ENCODE results near the gene ZBTB17. TPM values are rescaled to one million over a fixed set of nuclear protein-coding genes. Genes with fewer than 3 reads are reported as not detected.

Gene ZBTB17
- polyA plus RNA-seq, 1 experiment = 21.4 TPM

DNA sequence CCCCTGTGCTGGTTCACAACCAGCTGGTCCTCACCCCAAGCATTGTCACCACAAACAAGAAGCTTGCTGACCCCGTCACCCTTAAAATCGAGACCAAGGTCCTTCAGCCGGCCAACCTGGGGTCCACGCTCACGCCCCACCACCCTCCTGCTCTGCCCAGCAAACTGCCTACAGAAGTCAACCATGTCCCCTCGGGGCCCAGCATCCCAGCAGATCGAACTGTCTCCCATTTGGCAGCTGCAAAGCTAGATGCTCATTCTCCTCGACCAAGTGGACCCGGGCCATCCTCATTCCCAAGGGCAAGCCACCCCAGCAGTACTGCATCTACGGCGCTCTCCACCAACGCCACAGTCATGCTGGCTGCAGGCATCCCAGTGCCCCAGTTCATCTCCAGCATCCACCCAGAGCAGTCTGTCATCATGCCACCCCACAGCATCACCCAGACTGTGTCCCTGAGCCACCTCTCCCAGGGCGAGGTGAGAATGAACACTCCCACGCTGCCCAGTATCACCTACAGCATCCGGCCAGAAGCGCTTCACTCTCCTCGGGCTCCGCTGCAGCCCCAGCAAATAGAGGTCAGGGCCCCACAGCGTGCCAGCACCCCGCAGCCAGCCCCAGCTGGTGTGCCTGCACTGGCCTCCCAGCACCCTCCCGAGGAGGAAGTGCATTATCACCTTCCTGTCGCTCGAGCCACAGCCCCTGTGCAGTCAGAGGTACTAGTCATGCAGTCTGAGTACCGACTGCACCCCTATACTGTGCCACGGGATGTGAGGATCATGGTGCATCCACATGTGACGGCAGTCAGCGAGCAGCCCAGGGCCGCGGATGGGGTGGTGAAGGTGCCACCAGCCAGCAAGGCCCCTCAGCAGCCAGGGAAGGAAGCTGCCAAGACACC, 40.6 kb downstream of the ZBTB17 start:
- ChIA-PET POLR2A (no interaction called here), CTCF (no interaction called here)
- Histone ChIP-seq H3K27me3 (ENCODE audit: control insufficient read depth, insufficient read depth, low read length) (no peaks in the 10 kb centered on the region), H3K4me3 (ENCODE audit: low read depth, low read length) (no peak overlapping the region), H3K27ac (ENCODE audit: low read depth, low read length) (no peak overlapping the region), H3K9me3 (ENCODE audit: control insufficient read depth, insufficient read depth, low read length) (no peaks in the 10 kb centered on the region)
- TF ChIP-seq, protein P1, sequence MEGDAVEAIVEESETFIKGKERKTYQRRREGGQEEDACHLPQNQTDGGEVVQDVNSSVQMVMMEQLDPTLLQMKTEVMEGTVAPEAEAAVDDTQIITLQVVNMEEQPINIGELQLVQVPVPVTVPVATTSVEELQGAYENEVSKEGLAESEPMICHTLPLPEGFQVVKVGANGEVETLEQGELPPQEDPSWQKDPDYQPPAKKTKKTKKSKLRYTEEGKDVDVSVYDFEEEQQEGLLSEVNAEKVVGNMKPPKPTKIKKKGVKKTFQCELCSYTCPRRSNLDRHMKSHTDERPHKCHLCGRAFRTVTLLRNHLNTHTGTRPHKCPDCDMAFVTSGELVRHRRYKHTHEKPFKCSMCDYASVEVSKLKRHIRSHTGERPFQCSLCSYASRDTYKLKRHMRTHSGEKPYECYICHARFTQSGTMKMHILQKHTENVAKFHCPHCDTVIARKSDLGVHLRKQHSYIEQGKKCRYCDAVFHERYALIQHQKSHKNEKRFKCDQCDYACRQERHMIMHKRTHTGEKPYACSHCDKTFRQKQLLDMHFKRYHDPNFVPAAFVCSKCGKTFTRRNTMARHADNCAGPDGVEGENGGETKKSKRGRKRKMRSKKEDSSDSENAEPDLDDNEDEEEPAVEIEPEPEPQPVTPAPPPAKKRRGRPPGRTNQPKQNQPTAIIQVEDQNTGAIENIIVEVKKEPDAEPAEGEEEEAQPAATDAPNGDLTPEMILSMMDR (IDR thresholded peaks at IDR 0.05; ENCODE audit: low read depth, low read length) = no peak
- DNase-seq (ENCODE audit: low read depth, low spot score) = no peak

DNA sequence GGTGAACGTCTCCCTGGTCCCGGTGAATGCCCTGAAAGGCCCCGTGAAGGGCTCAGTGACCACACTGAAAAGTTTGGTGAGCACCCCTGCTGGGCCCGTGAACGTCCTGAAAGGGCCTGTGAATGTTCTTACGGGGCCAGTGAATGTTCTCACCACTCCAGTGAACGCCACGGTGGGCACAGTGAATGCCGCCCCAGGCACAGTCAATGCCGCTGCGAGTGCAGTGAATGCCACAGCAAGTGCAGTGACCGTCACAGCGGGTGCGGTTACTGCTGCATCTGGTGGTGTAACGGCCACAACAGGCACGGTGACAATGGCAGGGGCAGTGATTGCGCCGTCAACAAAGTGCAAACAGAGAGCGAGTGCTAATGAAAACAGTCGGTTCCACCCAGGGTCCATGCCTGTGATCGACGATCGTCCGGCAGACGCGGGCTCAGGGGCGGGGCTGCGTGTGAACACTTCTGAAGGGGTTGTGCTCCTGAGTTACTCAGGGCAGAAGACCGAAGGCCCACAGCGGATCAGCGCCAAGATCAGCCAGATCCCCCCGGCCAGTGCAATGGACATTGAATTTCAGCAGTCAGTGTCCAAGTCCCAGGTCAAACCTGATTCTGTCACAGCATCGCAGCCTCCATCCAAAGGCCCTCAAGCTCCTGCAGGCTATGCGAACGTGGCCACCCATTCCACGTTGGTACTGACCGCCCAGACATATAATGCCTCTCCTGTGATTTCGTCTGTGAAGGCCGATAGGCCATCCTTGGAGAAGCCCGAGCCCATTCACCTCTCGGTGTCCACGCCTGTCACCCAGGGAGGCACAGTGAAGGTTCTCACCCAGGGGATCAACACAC, 41.5 kb downstream of the ZBTB17 start:
- H3K27me3 ChIP-seq (ENCODE audit: control insufficient read depth, insufficient read depth, low read length) = no peaks in the 10 kb centered on the region
- TF ChIP-seq, protein P1 (IDR thresholded peaks at IDR 0.05; ENCODE audit: low read depth, low read length) = no peak
- ChIA-PET POLR2A (no interaction called here), CTCF (no interaction called here)
- no peaks in the 10 kb centered on the region for H3K9me3 ChIP-seq (ENCODE audit: control insufficient read depth, insufficient read depth, low read length)
- DNase-seq (ENCODE audit: low read depth, low spot score) = no peak
- no peak overlapping the region for H3K27ac ChIP-seq (ENCODE audit: low read depth, low read length)
- H3K4me3 ChIP-seq (ENCODE audit: low read depth, low read length) = no peak overlapping the region

DNA sequence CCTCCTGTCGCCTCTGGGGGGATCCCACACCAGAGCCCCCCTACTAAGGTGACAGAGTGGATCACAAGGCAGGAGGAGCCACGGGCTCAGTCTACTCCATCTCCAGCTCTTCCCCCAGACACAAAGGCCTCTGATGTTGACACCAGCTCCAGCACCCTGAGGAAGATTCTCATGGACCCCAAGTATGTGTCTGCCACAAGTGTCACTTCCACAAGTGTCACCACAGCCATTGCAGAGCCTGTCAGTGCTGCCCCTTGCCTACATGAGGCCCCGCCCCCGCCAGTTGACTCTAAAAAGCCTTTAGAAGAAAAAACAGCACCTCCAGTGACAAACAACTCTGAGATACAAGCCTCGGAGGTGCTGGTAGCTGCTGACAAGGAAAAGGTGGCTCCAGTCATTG, 42.2 kb downstream of the ZBTB17 start:
- Histone ChIP-seq H3K9me3 (ENCODE audit: control insufficient read depth, insufficient read depth, low read length) (no peaks in the 10 kb centered on the region), H3K27me3 (ENCODE audit: control insufficient read depth, insufficient read depth, low read length) (no peaks in the 10 kb centered on the region), H3K4me3 (ENCODE audit: low read depth, low read length) (no peak overlapping the region), H3K27ac (ENCODE audit: low read depth, low read length) (no peak overlapping the region)
- ChIA-PET CTCF (no interaction called here), POLR2A (interaction anchor here (0.5 kb wide), 1 partner anchor 66 kb away, joined by 4 read pairs; no protein-coding TSS in a partner anchor)
- no peak for DNase-seq (ENCODE audit: low read depth, low spot score)
- TF ChIP-seq, protein P1 (IDR thresholded peaks at IDR 0.05; ENCODE audit: low read depth, low read length) = no peak

DNA sequence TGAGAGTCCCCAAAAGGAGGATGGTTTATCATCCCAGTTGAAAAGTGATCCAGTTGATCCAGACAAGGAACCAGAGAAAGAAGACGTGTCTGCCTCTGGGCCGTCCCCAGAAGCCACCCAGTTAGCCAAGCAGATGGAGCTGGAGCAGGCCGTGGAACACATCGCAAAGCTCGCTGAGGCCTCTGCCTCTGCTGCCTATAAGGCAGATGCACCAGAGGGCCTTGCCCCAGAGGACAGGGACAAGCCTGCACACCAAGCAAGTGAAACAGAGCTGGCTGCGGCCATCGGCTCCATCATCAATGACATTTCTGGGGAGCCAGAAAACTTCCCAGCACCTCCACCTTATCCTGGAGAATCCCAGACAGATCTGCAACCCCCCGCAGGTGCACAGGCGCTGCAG, 43.3 kb downstream of the ZBTB17 start:
- no peaks in the 10 kb centered on the region for H3K27me3 ChIP-seq (ENCODE audit: control insufficient read depth, insufficient read depth, low read length)
- H3K27ac ChIP-seq (ENCODE audit: low read depth, low read length) = no peak overlapping the region
- no peak overlapping the region for H3K4me3 ChIP-seq (ENCODE audit: low read depth, low read length)
- TF ChIP-seq, protein P1 (IDR thresholded peaks at IDR 0.05; ENCODE audit: low read depth, low read length) = no peak
- POLR2A ChIA-PET = no interaction called here
- CTCF ChIA-PET = no interaction called here
- no peaks in the 10 kb centered on the region for H3K9me3 ChIP-seq (ENCODE audit: control insufficient read depth, insufficient read depth, low read length)
- DNase-seq (ENCODE audit: low read depth, low spot score) = no peak

DNA sequence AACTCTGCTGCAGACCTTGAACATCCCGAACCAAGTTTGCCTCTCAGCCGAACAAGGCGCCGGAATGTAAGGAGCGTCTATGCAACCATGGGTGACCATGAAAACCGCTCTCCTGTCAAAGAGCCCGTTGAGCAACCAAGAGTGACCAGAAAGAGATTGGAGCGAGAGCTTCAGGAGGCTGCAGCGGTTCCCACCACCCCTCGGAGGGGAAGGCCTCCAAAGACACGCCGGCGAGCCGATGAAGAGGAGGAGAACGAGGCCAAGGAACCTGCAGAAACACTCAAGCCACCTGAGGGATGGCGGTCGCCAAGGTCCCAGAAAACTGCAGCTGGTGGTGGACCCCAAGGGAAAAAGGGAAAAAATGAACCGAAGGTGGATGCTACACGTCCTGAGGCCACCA, 44.0 kb downstream of the ZBTB17 start:
- no peak overlapping the region for H3K4me3 ChIP-seq (ENCODE audit: low read depth, low read length)
- H3K9me3 ChIP-seq (ENCODE audit: control insufficient read depth, insufficient read depth, low read length) = no peaks in the 10 kb centered on the region
- H3K27me3 ChIP-seq (ENCODE audit: control insufficient read depth, insufficient read depth, low read length) = no peaks in the 10 kb centered on the region
- DNase-seq (ENCODE audit: low read depth, low spot score) = no peak
- ChIA-PET POLR2A (no interaction called here), CTCF (no interaction called here)
- TF ChIP-seq, protein P1 (IDR thresholded peaks at IDR 0.05; ENCODE audit: low read depth, low read length) = no peak
- no peak overlapping the region for H3K27ac ChIP-seq (ENCODE audit: low read depth, low read length)
